Endothelial cell of hepatic sinusoid (primary cell): ENCODE data around the gene TBATA.

Experiments
- in situ Hi-C: cut with HindIII; loops from 2 replicates; pipeline ENCODE4 v1.10.0; 2017; ENCODE audit warnings: low sequenced_read_pairs

TBATA gene

DNA sequence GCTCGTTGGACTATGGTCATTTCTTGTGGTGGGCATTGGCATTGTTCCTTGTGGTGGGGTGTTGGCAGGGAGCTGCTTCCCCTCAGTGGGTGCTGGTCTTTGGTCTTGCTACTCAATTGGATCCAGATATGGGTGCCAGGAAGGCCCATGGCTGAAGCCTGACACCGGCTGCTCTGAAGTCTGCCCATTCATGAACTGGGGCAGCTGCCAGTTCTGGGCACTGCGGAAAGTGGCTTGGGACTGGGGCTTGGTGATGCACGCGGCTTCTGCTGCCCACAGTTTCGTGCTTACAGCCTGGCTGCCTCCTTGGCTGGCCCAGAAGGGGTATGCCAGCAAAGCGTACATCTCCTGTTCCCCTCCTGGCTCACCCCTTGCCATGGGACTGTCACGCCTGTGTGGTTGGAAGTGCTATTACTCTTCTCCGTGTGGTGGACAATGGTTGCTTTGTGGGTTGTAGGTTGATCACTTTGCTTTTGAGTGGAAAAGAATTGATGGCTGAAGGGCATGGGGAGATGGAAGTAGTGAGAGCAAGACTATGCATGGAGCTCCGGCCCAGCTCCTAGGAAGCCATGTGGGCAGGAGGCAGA, 58.2 kb downstream of the TBATA start:
- in situ Hi-C loops, result no loop called here

GRCh38 chr10:70723771-70724170, 61.4 kb downstream of the TBATA start:
- in situ Hi-C loops, result no loop called here

- in situ Hi-C loops, result no loop called here
These were observed 62.3 kb downstream of the TBATA start for GRCh38 chr10:70722820-70723424.
